Lower leg skin (tissue), 4 donors: ENCODE results near the gene PTCH2. TPM values are rescaled to one million over a fixed set of nuclear protein-coding genes. Genes with fewer than 3 reads are reported as not detected.

Source experiments
- DNase-seq, 2 donors: peaks; one replicate each; pipeline ENCODE4 v3.0.0-alpha.2; 2019; ENCODE audit warnings: low spot score in 2 of 2
- H3K4me3 ChIP-seq: fragments of 200-600 bp; sonication (generic); 2 replicates; pipeline ENCODE4 v1.5.1; 2017; ENCODE audit warnings: mild to moderate bottlenecking, low read depth; ENCODE audit not compliant: poor library complexity, severe bottlenecking
- POLR2A ChIP-seq, 2 donors: fragments of 450-650 bp; IDR thresholded peaks; one replicate each; pipeline ENCODE4 v1.6.1; 2016 to 2017; ENCODE audit warnings: antibody characterized with exemption in 2 of 2, mild to moderate bottlenecking in 1 of 2, moderate library complexity in 1 of 2
- WGBS, 2 donors: methylation state at CpG; one replicate each; pipeline ENCODE4 v1.1.5; 2018; 5-methylcytosine and 5-hydroxymethylcytosine counted together
- intact Hi-C: fragments of 100-400 bp; cut with DNase I; formaldehyde crosslinking; loops from one replicate; pipeline ENCODE4 v1.15.0; 2023; ENCODE audit warnings: low total_unique reads
- total RNA-seq, 4 donors: library from RNA; depleted of rRNA; stranded (reverse); fragments of >200 nt; gene quantifications; one replicate each; pipeline ENCODE4 v1.1.0, GENCODE V29; 2016
- TF ChIP-seq, protein P1 (sequence below), 3 donors: fragments of 450-650 bp; IDR thresholded peaks; one replicate each; pipeline ENCODE4 v1.5.1; 2016; ENCODE audit warnings: antibody characterized with exemption in 3 of 3, mild to moderate bottlenecking in 3 of 3, moderate library complexity in 2 of 3

The PTCH2 gene
- total RNA-seq, 4 donors from 2014 or later = 0.54 to 2.7 (median 1.2) TPM

DNA sequence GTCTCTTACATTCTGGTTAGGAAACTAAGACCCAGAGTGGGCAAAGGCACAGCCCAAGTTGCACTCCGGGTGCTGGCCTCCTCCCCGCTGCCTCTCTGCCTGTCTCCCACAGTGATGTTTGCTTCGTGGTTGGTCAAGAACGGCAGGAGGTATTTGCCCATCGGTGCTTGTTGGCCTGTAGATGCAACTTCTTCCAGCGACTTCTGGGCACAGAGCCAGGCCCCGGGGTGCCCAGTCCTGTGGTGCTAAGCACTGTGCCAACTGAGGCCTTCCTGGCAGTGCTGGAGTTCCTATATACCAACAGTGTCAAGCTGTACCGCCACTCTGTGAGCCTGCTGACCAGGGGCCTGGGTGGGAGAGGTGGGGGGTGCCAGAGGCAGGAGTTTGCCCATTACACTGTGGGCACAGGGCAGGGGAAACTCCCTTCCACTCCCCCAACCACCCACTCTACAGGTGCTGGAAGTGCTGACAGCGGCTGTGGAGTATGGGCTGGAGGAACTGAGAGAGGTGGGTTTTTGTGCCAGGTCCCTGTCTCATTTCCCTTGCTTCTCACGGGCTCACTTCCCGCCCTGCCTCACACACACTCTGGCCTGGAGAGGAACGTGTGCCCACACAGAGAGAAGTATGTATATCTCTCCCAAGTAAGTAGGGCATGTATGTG is 32.8 kb downstream of the PTCH2 start:
- peak; percentile 71 to 95 for DNase-seq
- no peak overlapping the region for H3K4me3 ChIP-seq

DNA sequence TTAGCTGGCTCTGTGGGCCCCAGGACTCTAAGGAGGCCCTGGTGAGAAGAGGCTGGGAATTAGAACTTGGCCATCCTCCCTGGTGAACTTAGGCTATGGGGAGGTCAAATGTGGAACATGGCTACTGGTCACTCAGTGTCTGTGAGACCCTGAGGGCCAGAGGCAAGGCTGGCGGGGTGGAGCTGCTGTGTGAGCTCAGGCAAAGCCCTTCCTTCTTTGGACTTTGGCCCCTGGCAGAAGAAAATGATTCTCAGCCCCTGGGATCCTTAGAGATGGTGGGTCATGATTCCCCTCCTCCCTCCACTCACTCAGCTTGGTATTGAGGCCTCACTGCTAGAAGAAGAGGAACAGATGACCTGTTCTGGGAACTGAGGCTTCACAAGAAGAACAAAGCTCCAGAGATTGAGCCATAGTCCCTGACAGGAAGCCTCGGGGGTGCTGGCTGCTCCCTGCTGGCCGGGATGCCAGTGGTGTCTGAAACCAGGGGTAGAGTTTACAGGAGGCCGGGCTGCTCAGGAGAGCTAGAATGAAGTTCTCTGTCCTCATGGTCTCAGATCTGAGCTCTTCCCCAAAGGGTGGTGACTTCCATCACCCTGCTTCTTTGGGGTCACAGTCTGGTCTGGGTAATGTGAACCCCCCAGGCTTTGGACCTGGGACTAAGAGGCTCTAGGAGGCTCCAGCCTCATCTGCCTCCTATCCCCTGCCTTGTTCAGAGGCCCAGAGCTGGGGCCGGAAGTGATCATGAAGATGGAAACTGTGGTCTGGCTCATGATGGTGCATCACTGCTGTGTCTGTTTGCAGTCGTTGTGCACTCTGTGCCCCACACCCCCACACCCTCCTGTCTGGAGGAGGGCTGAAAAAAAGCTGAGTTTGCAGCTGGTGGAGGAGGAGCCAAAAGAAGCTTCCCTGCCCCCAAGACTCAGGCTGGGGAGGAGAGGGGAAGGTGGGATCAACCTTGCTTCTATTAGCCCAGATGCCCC is 33.8 kb downstream of the PTCH2 start:
- intact Hi-C loops = no loop called here
- H3K4me3 ChIP-seq = no peak overlapping the region
- TF ChIP-seq POLR2A (IDR thresholded peaks at IDR 0.05) = no peak
- TF ChIP-seq, protein P1, sequence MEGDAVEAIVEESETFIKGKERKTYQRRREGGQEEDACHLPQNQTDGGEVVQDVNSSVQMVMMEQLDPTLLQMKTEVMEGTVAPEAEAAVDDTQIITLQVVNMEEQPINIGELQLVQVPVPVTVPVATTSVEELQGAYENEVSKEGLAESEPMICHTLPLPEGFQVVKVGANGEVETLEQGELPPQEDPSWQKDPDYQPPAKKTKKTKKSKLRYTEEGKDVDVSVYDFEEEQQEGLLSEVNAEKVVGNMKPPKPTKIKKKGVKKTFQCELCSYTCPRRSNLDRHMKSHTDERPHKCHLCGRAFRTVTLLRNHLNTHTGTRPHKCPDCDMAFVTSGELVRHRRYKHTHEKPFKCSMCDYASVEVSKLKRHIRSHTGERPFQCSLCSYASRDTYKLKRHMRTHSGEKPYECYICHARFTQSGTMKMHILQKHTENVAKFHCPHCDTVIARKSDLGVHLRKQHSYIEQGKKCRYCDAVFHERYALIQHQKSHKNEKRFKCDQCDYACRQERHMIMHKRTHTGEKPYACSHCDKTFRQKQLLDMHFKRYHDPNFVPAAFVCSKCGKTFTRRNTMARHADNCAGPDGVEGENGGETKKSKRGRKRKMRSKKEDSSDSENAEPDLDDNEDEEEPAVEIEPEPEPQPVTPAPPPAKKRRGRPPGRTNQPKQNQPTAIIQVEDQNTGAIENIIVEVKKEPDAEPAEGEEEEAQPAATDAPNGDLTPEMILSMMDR (IDR thresholded peaks at IDR 0.05) = no peak
- peak; percentile 62 to 91 for DNase-seq
- WGBS, 2 donors = 25 to 27% methylated on average over 6 of the region's 6 CpGs

More for the DNA sequence above, 32.8 kb downstream of the PTCH2 start:
- WGBS, 2 donors = 20 to 34% methylated on average over 5 to 12 of the region's 12 CpGs
- no peak for TF ChIP-seq POLR2A (IDR thresholded peaks at IDR 0.05)
- TF ChIP-seq, protein P1 (IDR thresholded peaks at IDR 0.05) = no peak
- intact Hi-C loops = no loop called here

DNA sequence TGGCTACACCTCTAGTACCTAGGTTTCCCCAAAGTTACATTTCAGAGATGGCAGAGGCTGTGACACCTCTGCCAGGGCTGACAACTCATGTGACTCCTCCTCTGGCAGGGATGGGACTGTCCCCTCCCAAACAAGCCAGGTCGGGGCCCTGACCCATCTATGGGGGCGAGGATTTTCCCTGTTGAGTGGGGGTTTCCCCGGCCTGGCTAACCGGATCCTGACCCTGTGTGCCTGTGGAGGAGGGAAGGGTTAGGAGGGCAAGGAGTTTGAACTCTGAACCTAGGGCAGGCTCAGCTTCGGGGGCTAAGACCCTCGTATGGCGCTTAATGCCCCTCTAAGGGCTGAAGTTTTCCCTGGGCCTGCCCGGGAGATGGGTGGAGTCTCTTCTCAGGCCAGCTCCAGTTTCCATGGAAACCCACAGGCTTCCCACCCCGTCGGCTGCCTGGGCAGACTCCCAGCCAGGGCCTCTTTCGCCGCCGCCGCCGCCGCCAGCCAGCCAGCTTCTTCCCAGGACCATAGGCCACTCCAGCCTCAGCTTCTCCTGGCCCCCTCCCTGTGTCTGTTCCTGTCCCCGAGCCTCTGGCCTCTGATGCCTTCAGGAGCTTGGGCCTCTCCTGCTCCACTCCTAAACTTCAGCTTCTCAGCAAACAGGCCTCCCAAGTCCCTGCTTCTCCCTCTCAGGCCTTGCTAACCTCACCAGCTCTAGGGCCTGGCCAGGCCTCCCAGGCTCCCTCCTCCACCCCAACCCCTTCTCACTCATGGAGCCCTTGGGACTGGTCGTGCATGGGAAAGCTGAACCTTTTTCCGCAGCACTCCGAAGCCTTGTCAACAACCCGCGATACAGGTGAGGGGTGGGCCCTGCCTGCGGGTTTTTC is 34.8 kb downstream of the PTCH2 start, which contains the start of gene BTBD19:
TSS of gene BTBD19 (plus strand) at position 461 of the 875 bp plus-strand sequence. CDS start at position 759, 298 bp downstream.
- H3K4me3 ChIP-seq = no peak within 1 kb of the TSS
- TF ChIP-seq, protein P1 (IDR thresholded peaks at IDR 0.05) = no peak
- no peak for TF ChIP-seq POLR2A (IDR thresholded peaks at IDR 0.05)
- intact Hi-C loops = no loop called here
- WGBS, 2 donors = 12 to 22% methylated on average over 14 to 23 of the region's 23 CpGs
- peak; percentile 77 to 97 for DNase-seq

DNA sequence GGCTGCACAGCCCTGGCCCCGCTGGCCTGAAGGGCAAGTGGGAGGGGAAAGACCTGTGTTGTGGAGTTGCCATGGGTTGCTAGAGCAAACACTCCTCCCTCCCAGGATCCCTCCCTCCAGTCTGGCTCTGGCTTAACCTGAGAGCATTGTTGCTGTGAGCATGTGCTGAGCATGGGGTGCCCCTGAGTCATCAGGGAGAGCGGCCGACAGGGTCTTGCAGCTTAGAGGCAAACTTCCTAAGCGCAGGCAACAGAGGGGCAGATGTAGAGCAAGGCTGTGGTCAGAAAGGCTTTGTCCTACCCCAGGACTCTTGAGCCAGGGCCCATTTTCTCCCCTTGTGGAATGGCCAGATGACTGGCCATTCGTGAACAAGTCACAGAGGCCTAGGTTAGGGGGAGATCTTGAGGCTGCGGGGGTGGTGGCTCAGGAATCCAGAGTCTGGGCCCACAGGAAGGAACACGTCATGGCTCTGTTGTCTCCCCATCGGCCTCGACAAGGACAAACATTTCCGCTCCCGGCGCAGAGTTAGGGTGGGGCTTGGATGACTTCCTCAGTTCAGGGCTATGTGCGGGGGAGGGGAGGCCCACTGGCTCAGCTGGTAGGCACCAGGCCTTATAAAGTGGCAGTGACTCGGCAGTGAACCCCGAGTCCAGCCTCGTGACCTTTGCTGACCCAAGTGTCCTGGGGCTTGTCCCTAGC is 35.5 kb downstream of the PTCH2 start:
- DNase-seq = peak; percentile 98 to 100
- intact Hi-C loops = no loop called here
- no peak overlapping the region for H3K4me3 ChIP-seq
- TF ChIP-seq POLR2A (IDR thresholded peaks at IDR 0.05) = no peak
- TF ChIP-seq, protein P1 (IDR thresholded peaks at IDR 0.05) = no peak
- WGBS, 2 donors = 0 to 2% methylated on average over 13 to 14 of the region's 16 CpGs
